Right lung (tissue), 5 donors: ENCODE measurements around the gene STARD5. TPM values are rescaled to one million over a fixed set of nuclear protein-coding genes. Genes with fewer than 3 reads are reported as not detected.

Experiments
- polyA plus RNA-seq, 5 donors: library from polyadenylated mRNA; unstranded; fragments of 120-200 nt; gene quantifications; one replicate each; pipeline versions ENCODE4 v1.2.1 to v1.2.3, GENCODE V29; 2013; ENCODE audit warnings: inconsistent platforms in 1 of 5, low replicate concordance in 1 of 5; ENCODE audit not compliant: insufficient read length in 5 of 5, insufficient read depth in 1 of 5

The STARD5 gene
- polyA plus RNA-seq, 5 donors: 4.2 to 6.1 (median 4.8) TPM

Other genes with a start within 250 kb of the STARD5 start
- 1 to 10 TPM; 2.2 to 7.3 (median 6.3) TPM for gene CFAP161, start 189.9 kb downstream of the STARD5 start, polyA plus RNA-seq
- gene IL16, start 127.3 kb downstream of the STARD5 start, polyA plus RNA-seq: 10 to 100 TPM; 11.3 to 15.3 (median 14.2) TPM
- gene TMC3, start 50.1 kb upstream of the STARD5 start, polyA plus RNA-seq: under 1 TPM; 0.13 to 0.26 (median 0.22) TPM